CD4-positive, alpha-beta T cell treated with Interleukin-6 for 4 hours (primary cell): ENCODE measurements around the gene EIF3CL.
"Not testable (repeated sequence)": the region's sequence is repeated elsewhere in the genome, so short reads cannot be mapped to it uniquely, and the experiment has no call there.

Experiments
- DNase-seq: peaks from one replicate; pipeline ENCODE4 v3.0.0-alpha.2; 2020; ENCODE audit warnings: mixed read lengths

The EIF3CL gene

GRCh38 chr16:28403220-28404072, at the start of gene EIF3CL:
Gene EIF3CL, minus strand, starts transcription at chr16:28403841. Its CDS starts 223 bp downstream, at chr16:28403618.
- not testable (repeated sequence) for DNase-seq

- not testable (repeated sequence) for DNase-seq
These were observed 43.4 kb upstream of the EIF3CL start for GRCh38 chr16:28447081-28447480.

GRCh38 chr16:28446388-28446787, 42.7 kb upstream of the EIF3CL start:
- not testable (repeated sequence) for DNase-seq

GRCh38 chr16:28443943-28444342, 40.3 kb upstream of the EIF3CL start:
- DNase-seq, result not testable (repeated sequence)

GRCh38 chr16:28438899-28439298, 35.3 kb upstream of the EIF3CL start:
- DNase-seq, result not testable (repeated sequence)

GRCh38 chr16:28435340-28435739, 31.7 kb upstream of the EIF3CL start:
- DNase-seq, result not testable (repeated sequence)

- DNase-seq, result not testable (repeated sequence)
These were observed 22.5 kb upstream of the EIF3CL start for GRCh38 chr16:28426060-28426680.

- DNase-seq, result not testable (repeated sequence)
These were observed 17.6 kb upstream of the EIF3CL start for GRCh38 chr16:28421071-28421750.

- not testable (repeated sequence) for DNase-seq
These were observed 13.4 kb upstream of the EIF3CL start for GRCh38 chr16:28417033-28417432.

GRCh38 chr16:28414530-28414929, 10.9 kb upstream of the EIF3CL start:
- DNase-seq, result not testable (repeated sequence)

GRCh38 chr16:28413585-28413984, 9.9 kb upstream of the EIF3CL start:
- not testable (repeated sequence) for DNase-seq

GRCh38 chr16:28392054-28392453, 11.6 kb downstream of the EIF3CL start:
- not testable (repeated sequence) for DNase-seq

- DNase-seq, result not testable (repeated sequence)
These were observed 21.3 kb downstream of the EIF3CL start for GRCh38 chr16:28382177-28382867.

- DNase-seq, result not testable (repeated sequence)
These were observed 25.8 kb downstream of the EIF3CL start for GRCh38 chr16:28377822-28378221.

- DNase-seq, result not testable (repeated sequence)
These were observed 26.5 kb downstream of the EIF3CL start for GRCh38 chr16:28377108-28377625.

GRCh38 chr16:28375115-28375514, 28.5 kb downstream of the EIF3CL start:
- not testable (repeated sequence) for DNase-seq

- DNase-seq, result not testable (repeated sequence)
These were observed 29.4 kb downstream of the EIF3CL start for GRCh38 chr16:28374281-28374680.

- DNase-seq, result not testable (repeated sequence)
These were observed 35.7 kb downstream of the EIF3CL start for GRCh38 chr16:28367926-28368325.

GRCh38 chr16:28364268-28365173, 39.1 kb downstream of the EIF3CL start:
- DNase-seq, result not testable (repeated sequence)

- not testable (repeated sequence) for DNase-seq
These were observed 40.2 kb downstream of the EIF3CL start, which contains the start of gene NPIPB6 for GRCh38 chr16:28363408-28363807. Gene NPIPB6, minus strand, starts transcription at chr16:28363508. Its CDS starts 686 bp downstream, at chr16:28362822.

- DNase-seq, result not testable (repeated sequence)
These were observed 41.0 kb downstream of the EIF3CL start for GRCh38 chr16:28362600-28362999.
